ENCODE data around the gene OPRL1.

OPRL1 gene

GRCh38 chr20:64080013-64080812 lies at the start of gene OPRL1:
OPRL1 (plus strand) TSS chr20:64080082; CDS start chr20:64092721, 12,639 bp downstream.
- no peak for DNase-seq (ENCODE audit: low read depth)

DNA sequence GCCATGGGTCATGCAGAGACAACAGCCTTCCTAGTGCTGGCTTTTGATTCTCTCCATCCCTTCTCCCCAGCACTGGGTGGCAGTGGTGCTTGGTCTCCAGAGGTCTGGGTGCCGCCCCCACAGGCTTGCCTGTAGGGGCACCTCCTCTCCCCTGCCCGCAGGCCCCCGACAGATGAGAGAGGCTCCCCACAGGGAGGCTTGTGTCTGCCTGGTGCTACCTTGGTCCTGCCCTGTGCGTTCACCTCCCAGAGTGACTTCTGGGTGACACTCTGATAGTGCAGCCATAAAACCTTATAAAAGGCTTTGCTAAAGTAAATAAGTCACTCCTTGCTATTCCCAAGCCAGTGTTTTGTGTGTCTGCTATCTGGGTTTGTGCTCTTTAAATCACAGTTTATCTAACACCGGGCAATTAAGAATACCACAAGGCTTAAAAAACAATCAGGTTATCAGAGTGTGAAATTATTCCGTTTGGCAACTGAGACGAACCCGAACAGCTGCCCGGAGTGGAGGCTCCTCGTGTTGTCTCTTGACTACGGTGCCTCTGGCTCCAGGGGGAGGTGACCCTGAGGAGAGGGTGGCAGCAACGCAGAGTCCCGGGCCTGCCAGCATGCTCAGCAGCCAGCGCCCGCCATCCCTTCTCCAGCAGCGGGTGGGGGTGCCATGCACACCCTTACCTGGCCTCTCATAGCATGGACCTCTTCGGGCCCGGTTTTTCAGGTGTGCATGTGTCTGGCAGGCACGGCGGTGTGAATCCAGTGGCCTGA lies 49.3 kb upstream of the OPRL1 start:
- DNase-seq (ENCODE audit: low read depth): no peak

DNA sequence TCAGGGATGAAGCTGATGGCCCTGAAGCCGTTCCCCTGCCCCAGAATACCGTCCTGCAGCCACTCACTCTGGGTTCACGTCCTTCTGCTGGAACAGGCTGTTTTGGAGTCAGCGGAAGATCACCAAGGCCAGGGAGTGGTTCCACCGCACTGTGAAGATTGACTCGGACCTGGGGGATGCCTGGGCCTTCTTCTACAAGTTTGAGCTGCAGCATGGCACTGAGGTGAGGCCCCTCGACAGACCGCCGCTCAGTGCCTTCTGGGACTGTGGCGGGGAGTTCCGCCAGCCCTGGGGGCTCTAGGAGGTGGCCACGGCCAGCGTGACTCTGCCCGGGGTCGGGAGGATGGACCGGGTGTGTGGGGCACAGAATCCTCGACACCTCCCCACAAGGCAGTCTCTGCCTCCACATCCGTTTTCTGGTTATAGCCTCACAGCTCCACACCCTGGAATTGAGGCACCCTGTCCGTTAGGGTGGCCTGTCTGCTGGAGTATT lies 48.0 kb upstream of the OPRL1 start:
- no peak for DNase-seq (ENCODE audit: low read depth)

GRCh38 chr20:64032706-64033624 lies 46.9 kb upstream of the OPRL1 start:
- no peak for DNase-seq (ENCODE audit: low read depth)

GRCh38 chr20:64033981-64034493 lies 45.8 kb upstream of the OPRL1 start:
- no peak for DNase-seq (ENCODE audit: low read depth)

GRCh38 chr20:64035066-64035932 lies 44.6 kb upstream of the OPRL1 start:
- DNase-seq (ENCODE audit: low read depth): no peak

- DNase-seq (ENCODE audit: low read depth): no peak
These were observed 43.9 kb upstream of the OPRL1 start, which contains the start of gene C20orf204 for GRCh38 chr20:64035933-64036345. C20orf204 (plus strand) TSS chr20:64036182; CDS start chr20:64036324, 142 bp downstream.

GRCh38 chr20:64036346-64037198 lies 43.3 kb upstream of the OPRL1 start:
- DNase-seq (ENCODE audit: low read depth): no peak

DNA sequence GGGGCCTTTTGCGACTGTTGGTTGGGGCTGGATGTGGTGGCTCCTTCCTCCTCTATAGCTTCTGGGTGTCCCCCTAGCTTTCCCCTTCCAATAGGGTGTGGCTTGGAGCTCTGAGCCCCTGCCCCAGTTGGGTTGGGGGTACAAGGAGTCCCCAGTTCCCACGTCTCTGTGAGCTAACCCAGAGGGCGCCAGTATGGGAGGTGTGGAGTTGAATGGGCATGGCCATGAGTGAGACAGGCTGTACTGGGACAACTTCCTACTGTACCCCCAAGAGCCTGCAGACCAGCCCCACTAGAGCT lies 42.7 kb upstream of the OPRL1 start:
- no peak for DNase-seq (ENCODE audit: low read depth)

GRCh38 chr20:64037498-64038213 lies 42.2 kb upstream of the OPRL1 start:
- no peak for DNase-seq (ENCODE audit: low read depth)

DNA sequence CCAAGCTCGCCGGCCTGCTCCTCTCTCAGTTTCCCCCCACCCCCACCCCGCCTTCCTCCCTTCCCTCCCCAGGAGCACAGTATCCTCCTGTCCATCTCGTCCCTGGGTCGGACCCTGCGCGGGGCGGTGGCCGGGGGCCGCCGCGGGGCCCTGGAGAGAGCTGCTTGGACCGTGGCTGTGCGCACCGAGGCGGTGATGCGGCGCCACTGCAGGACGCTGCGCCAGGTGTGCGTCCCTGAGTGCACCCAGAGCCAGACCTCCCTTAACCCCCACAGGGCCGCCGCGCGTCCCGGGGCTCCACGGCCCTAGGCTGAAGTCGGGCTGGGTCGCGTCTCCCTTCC lies 41.7 kb upstream of the OPRL1 start:
- DNase-seq (ENCODE audit: low read depth): no peak

DNA sequence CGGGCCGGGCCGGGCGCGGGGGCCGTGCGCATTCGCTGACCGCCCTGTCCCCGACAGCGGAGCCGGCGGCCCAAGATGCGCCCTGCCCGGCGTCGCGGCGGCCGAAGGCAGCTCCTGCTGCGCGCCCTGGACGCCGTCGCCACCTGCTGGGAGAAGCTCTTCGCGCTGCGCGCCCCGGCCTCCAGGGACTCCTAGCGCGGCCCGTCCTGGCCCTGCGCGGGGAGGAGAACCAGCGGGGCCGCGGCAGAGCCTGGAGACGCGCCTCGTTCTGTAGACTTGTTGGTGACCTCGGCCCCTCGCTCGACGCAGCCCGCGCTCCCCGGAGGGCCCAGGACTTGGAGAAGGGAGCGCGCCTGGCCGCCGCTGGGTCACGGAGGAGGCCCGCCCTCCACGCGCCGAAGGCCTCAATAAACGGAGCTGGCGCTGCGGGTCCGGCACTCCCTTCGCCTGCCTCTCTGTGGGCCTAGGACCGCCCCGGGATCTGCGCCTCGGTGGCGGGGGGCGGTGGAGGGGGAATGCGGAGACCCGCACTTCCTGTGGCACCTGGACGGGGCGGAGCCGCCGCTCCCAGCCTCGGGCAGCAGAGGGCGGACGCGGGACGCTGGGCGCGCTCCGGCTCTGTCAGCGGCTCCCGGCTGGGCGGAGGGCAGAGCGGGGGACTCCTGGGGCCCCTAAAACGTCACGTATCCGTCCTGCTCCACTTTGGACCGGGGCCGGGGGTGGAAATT lies 41.2 kb upstream of the OPRL1 start:
- DNase-seq (ENCODE audit: low read depth): peak; percentile 28

- no peak for DNase-seq (ENCODE audit: low read depth)
These were observed 40.4 kb upstream of the OPRL1 start for GRCh38 chr20:64039293-64040160.

DNA sequence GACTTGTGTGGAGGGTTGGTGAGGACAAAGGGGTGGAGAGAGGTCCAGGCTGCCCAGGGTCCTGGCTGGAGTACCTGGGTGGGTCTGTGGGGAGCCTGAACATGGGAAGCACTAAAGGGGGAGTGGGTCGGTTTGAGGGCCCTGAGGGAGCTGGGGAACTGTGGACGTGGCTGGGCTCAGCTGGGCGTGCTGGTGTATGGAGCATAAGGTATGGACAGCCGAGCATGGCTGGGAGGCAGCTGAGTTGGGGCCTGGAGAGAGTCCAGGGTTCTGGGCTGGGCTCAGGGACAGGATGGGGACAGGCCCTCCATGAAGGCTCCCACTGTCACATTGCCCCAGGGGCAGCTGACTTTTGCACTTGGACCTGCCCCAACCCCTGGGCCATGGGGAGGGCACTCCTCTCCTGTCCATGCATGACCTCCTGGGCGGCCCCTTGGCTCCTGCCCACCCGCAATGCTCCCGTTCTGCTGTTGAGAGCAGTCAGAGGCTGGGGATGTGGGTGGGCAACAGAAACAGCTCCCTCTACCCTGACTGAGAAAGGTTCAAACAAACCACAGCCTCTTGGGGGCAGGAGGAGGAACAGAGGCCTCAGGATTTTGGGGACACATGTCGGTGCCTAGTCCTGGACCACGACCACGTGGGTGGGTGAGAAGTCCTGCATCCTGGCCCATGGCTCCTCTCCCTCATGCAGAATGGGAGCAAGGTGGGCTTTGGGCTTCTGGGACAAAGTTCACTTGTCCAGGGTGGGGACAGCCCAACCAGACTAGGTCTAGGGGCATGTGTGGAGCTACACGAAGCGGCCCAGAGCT lies 39.4 kb upstream of the OPRL1 start:
- no peak for DNase-seq (ENCODE audit: low read depth)

DNA sequence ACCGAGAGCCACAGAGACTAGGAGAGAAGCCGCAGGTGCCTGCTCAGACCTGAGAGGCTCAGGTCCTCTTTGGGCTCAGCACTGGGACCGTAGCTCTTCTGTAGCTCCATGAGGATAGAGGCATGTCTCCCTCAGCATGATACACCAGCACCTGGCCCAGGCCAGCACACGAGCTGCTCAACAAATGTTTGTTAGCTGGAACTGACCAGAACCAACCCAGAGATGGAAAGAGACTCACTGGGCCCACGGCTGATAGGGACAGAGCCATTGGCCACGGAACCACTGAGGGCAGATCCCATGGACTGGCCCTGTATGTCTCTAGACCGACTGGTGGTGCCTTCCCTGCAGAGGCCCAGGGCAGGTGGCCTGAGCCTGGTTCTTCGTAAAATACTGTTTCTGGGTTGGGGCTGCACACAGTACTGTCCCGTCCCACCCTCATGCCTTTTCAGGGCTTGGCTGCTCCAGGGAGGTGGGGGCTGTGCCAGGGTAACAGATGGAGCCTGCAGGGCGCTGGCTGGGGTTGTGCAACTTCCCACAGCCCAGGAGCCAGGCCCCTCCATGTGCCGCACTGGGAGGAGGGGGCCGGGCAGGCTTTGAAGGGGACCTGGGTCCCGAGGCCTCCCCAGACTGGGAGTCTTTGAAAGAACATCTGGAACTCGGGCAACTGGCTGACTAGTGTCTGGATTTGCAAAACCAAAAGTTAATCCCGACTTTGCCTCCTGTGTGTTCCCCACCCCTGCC lies 38.7 kb upstream of the OPRL1 start:
- DNase-seq (ENCODE audit: low read depth): no peak

DNA sequence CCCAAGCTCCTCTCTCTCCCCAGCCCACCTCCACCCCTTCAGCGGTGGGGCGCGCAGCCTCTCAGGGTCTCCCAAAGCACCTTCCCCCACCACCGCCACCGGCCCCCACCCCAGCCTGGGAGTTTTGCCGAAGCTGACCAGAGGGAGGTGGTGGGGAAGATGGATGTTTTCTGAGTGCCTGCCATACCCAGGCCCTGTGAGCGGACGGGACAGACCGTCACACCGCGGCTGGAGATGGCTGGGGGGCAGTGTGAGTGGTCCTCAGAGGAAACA lies 38.2 kb upstream of the OPRL1 start:
- DNase-seq (ENCODE audit: low read depth): no peak

Measured in GM04504 (cell line).